Measurements from ENCODE around the gene CELA2B.
"Not testable (repeated sequence)": the region's sequence is repeated elsewhere in the genome, so short reads cannot be mapped to it uniquely, and the experiment has no call there.

DNA sequence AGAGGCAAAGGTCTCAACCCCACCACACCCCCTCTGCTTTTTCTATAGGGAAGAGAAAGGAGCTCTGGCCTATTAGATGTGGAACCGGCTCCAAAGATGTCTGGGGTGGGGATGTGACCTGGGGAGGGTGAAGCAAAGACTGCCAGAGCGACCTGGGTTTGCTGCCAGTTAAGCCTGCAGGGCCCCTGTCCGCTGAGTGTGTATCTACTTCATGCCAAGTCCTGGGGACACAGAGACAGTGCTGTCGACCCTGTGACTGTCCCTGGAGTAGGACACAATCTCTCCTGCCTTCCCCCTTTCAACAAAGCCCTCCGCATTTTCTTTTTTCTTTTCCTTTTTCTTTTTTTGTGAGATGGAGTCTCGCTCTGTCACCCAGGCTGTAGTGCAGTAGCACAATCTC lies 6.6 kb downstream of the CELA2B start:
- not testable (repeated sequence) for TF ChIP-seq EP300 (IDR thresholded peaks at IDR 0.05; ENCODE audit: borderline replicate concordance in 1 of 2, low read depth in 1 of 2, low read length in 1 of 2); MXI1 (IDR thresholded peaks at IDR 0.05; ENCODE audit: low read depth, low read length); JUND (IDR thresholded peaks at IDR 0.05); POLR2AphosphoS5 (IDR thresholded peaks at IDR 0.05; ENCODE audit: low read depth, low read length); RFX5 (IDR thresholded peaks at IDR 0.05; ENCODE audit: low read length); RXRA (IDR thresholded peaks at IDR 0.05; ENCODE audit: borderline replicate concordance, low read depth); RAD21 (IDR thresholded peaks at IDR 0.05; ENCODE audit: low read length); EZH2phosphoT487 (IDR thresholded peaks at IDR 0.05; ENCODE audit: borderline replicate concordance, low read depth)
- TF ChIP-seq, protein P1, sequence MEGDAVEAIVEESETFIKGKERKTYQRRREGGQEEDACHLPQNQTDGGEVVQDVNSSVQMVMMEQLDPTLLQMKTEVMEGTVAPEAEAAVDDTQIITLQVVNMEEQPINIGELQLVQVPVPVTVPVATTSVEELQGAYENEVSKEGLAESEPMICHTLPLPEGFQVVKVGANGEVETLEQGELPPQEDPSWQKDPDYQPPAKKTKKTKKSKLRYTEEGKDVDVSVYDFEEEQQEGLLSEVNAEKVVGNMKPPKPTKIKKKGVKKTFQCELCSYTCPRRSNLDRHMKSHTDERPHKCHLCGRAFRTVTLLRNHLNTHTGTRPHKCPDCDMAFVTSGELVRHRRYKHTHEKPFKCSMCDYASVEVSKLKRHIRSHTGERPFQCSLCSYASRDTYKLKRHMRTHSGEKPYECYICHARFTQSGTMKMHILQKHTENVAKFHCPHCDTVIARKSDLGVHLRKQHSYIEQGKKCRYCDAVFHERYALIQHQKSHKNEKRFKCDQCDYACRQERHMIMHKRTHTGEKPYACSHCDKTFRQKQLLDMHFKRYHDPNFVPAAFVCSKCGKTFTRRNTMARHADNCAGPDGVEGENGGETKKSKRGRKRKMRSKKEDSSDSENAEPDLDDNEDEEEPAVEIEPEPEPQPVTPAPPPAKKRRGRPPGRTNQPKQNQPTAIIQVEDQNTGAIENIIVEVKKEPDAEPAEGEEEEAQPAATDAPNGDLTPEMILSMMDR (IDR thresholded peaks at IDR 0.05), result not testable (repeated sequence)
- TF ChIP-seq, protein P2, sequence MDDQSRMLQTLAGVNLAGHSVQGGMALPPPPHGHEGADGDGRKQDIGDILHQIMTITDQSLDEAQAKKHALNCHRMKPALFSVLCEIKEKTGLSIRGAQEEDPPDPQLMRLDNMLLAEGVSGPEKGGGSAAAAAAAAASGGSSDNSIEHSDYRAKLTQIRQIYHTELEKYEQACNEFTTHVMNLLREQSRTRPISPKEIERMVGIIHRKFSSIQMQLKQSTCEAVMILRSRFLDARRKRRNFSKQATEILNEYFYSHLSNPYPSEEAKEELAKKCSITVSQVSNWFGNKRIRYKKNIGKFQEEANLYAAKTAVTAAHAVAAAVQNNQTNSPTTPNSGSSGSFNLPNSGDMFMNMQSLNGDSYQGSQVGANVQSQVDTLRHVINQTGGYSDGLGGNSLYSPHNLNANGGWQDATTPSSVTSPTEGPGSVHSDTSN (IDR thresholded peaks at IDR 0.05), result not testable (repeated sequence)
- TF ChIP-seq, protein P3, sequence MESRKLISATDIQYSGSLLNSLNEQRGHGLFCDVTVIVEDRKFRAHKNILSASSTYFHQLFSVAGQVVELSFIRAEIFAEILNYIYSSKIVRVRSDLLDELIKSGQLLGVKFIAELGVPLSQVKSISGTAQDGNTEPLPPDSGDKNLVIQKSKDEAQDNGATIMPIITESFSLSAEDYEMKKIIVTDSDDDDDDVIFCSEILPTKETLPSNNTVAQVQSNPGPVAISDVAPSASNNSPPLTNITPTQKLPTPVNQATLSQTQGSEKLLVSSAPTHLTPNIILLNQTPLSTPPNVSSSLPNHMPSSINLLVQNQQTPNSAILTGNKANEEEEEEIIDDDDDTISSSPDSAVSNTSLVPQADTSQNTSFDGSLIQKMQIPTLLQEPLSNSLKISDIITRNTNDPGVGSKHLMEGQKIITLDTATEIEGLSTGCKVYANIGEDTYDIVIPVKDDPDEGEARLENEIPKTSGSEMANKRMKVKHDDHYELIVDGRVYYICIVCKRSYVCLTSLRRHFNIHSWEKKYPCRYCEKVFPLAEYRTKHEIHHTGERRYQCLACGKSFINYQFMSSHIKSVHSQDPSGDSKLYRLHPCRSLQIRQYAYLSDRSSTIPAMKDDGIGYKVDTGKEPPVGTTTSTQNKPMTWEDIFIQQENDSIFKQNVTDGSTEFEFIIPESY (IDR thresholded peaks at IDR 0.05; ENCODE audit: borderline replicate concordance, low read depth), result not testable (repeated sequence)
- TF ChIP-seq, protein P4, sequence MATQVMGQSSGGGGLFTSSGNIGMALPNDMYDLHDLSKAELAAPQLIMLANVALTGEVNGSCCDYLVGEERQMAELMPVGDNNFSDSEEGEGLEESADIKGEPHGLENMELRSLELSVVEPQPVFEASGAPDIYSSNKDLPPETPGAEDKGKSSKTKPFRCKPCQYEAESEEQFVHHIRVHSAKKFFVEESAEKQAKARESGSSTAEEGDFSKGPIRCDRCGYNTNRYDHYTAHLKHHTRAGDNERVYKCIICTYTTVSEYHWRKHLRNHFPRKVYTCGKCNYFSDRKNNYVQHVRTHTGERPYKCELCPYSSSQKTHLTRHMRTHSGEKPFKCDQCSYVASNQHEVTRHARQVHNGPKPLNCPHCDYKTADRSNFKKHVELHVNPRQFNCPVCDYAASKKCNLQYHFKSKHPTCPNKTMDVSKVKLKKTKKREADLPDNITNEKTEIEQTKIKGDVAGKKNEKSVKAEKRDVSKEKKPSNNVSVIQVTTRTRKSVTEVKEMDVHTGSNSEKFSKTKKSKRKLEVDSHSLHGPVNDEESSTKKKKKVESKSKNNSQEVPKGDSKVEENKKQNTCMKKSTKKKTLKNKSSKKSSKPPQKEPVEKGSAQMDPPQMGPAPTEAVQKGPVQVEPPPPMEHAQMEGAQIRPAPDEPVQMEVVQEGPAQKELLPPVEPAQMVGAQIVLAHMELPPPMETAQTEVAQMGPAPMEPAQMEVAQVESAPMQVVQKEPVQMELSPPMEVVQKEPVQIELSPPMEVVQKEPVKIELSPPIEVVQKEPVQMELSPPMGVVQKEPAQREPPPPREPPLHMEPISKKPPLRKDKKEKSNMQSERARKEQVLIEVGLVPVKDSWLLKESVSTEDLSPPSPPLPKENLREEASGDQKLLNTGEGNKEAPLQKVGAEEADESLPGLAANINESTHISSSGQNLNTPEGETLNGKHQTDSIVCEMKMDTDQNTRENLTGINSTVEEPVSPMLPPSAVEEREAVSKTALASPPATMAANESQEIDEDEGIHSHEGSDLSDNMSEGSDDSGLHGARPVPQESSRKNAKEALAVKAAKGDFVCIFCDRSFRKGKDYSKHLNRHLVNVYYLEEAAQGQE (IDR thresholded peaks at IDR 0.05; ENCODE audit: low read depth, low read length), result not testable (repeated sequence)

Measured in SK-N-SH (cell line).